ENCODE data around the gene PAX8. TPM values are rescaled to one million over a fixed set of nuclear protein-coding genes. Genes with fewer than 3 reads are reported as not detected.

PAX8 gene
- total and polyA plus RNA-seq, 11 donors: 0.44 to 2.3 (median 0.53) TPM; not detected in 4

GRCh38 chr2:113184531-113185230 is 94.0 kb downstream of the PAX8 start:
- Histone ChIP-seq H3K27ac (no peak overlapping the region), H3K9me3 (no peaks in the 10 kb centered on the region), H3K27me3 (no peaks in the 10 kb centered on the region), H3K4me3 (no peak overlapping the region), H3K36me3 (peaks cover 0 to 22% (median 0%) of the 10 kb centered on the region in 9 donors), H3K4me1 (peaks cover 0 to 64% (median 0%) of the 10 kb centered on the region in 12 donors)
- DNase-seq (peak in 1 of 5 donors; percentile 37), ATAC-seq (no peak)
- TF ChIP-seq CTCF (IDR thresholded peaks at IDR 0.05) (no peak), POLR2A (IDR thresholded peaks at IDR 0.05) (no peak)
- WGBS, 4 donors: 84 to 89% (median 87%) methylated on average over 6 to 8 of the region's 8 CpGs
- intact Hi-C loops (cut with DNase I): no loop called here

- Histone ChIP-seq H3K4me1 (peaks cover 0 to 70% (median 0%) of the 10 kb centered on the region in 12 donors), H3K27ac (no peak overlapping the region), H3K27me3 (no peaks in the 10 kb centered on the region), H3K36me3 (peaks cover 0 to 22% (median 0%) of the 10 kb centered on the region in 9 donors), H3K9me3 (no peaks in the 10 kb centered on the region), H3K4me3 (no peak overlapping the region)
- WGBS, 4 donors: 85 to 86% (median 85%) methylated on average over 2 of the region's 2 CpGs
- no peak for ATAC-seq
- intact Hi-C loops (cut with DNase I): no loop called here
- peak in 1 of 5 donors; percentile 7 for DNase-seq
- TF ChIP-seq POLR2A (IDR thresholded peaks at IDR 0.05) (no peak), CTCF (IDR thresholded peaks at IDR 0.05) (no peak)
These were observed 95.0 kb downstream of the PAX8 start for GRCh38 chr2:113183703-113184102.

GRCh38 chr2:113183264-113183663 is 95.5 kb downstream of the PAX8 start:
- Histone ChIP-seq H3K4me3 (no peak overlapping the region), H3K4me1 (peaks cover 0 to 70% (median 0%) of the 10 kb centered on the region in 12 donors), H3K27ac (no peak overlapping the region), H3K9me3 (no peaks in the 10 kb centered on the region), H3K27me3 (no peaks in the 10 kb centered on the region), H3K36me3 (peaks cover 0 to 22% (median 0%) of the 10 kb centered on the region in 9 donors)
- no peak for DNase-seq
- intact Hi-C loops (cut with DNase I): no loop called here
- 84 to 94% (median 91%) methylated on average over 4 to 8 of the region's 8 CpGs for WGBS, 4 donors
- TF ChIP-seq POLR2A (IDR thresholded peaks at IDR 0.05) (no peak), CTCF (IDR thresholded peaks at IDR 0.05) (no peak)
- ATAC-seq: no peak

GRCh38 chr2:113182471-113183260 is 96.1 kb downstream of the PAX8 start:
- no peak overlapping the region for H3K27ac ChIP-seq
- intact Hi-C loops (cut with DNase I): no loop called here
- H3K27me3 ChIP-seq: no peaks in the 10 kb centered on the region
- TF ChIP-seq CTCF (IDR thresholded peaks at IDR 0.05): no peak
- no peak for TF ChIP-seq POLR2A (IDR thresholded peaks at IDR 0.05)
- peaks cover 0 to 64% (median 0%) of the 10 kb centered on the region in 12 donors for H3K4me1 ChIP-seq
- 85 to 90% (median 88%) methylated on average over 10 to 15 of the region's 15 CpGs for WGBS, 4 donors
- DNase-seq (peak in 1 of 5 donors; percentile 8), ATAC-seq (no peak)
- peaks cover 0 to 22% (median 0%) of the 10 kb centered on the region in 9 donors for H3K36me3 ChIP-seq
- no peaks in the 10 kb centered on the region for H3K9me3 ChIP-seq
- H3K4me3 ChIP-seq: no peak overlapping the region

All from heart left ventricle (tissue), 16 donors.